ENCODE results near the gene GRID2.

The GRID2 gene

DNA sequence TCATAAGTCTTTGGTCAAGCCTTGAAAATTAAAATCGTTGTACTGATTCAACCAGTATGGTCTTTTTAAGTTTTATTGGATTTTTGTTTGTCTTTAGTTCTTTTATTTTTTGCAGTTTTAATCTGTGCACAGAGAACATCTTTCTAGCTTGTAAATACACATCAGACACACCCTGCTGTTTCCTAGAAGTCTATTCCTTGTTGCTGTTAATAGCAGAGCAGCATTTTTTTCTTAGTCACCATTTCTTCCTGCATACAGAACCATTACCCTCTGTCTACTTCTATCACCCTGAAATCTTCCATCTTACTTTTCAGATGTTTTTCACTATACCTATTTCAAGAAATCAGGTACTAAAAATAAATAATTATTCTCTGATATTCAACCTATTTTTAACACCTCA lies 375.4 kb downstream of the GRID2 start:
- no peak for DNase-seq
- H3K27ac ChIP-seq: no peak overlapping the region
- no peak overlapping the region for H3K4me3 ChIP-seq (ENCODE audit: low read depth, low read length)
- no peaks in the 10 kb centered on the region for H3K27me3 ChIP-seq (ENCODE audit: insufficient read depth, low read depth, severe bottlenecking)
- no peaks in the 10 kb centered on the region for H3K36me3 ChIP-seq
- TF ChIP-seq, protein P1, sequence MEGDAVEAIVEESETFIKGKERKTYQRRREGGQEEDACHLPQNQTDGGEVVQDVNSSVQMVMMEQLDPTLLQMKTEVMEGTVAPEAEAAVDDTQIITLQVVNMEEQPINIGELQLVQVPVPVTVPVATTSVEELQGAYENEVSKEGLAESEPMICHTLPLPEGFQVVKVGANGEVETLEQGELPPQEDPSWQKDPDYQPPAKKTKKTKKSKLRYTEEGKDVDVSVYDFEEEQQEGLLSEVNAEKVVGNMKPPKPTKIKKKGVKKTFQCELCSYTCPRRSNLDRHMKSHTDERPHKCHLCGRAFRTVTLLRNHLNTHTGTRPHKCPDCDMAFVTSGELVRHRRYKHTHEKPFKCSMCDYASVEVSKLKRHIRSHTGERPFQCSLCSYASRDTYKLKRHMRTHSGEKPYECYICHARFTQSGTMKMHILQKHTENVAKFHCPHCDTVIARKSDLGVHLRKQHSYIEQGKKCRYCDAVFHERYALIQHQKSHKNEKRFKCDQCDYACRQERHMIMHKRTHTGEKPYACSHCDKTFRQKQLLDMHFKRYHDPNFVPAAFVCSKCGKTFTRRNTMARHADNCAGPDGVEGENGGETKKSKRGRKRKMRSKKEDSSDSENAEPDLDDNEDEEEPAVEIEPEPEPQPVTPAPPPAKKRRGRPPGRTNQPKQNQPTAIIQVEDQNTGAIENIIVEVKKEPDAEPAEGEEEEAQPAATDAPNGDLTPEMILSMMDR (IDR thresholded peaks at IDR 0.05; ENCODE audit: low read depth, low read length): no peak
- H3K9me3 ChIP-seq (ENCODE audit: severe bottlenecking): no peaks in the 10 kb centered on the region

DNA sequence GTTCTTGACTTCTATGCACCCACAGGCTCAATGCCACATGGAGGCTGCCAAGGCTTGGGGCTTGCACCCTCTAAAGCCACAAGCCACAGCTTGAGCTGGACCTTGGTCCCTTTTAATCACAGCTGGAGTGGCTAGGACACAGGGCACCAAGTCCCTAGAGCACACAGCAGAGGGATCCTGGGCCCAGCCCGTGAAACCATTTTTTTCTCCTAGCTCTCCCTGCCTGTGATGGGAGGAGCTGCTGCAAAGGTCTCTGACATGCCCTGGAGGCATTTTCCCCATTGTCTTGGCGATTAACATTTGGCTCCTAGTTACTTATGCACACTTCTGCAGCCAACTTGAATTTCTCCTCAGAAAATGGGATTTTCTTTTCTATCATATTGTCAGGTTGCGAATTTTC lies 410.9 kb downstream of the GRID2 start:
- TF ChIP-seq, protein P1 (IDR thresholded peaks at IDR 0.05; ENCODE audit: low read depth, low read length): no peak
- DNase-seq: no peak
- Histone ChIP-seq H3K27ac (no peak overlapping the region), H3K4me3 (ENCODE audit: low read depth, low read length) (no peak overlapping the region), H3K36me3 (no peaks in the 10 kb centered on the region), H3K27me3 (ENCODE audit: insufficient read depth, low read depth, severe bottlenecking) (no peaks in the 10 kb centered on the region), H3K9me3 (ENCODE audit: severe bottlenecking) (no peaks in the 10 kb centered on the region)

DNA sequence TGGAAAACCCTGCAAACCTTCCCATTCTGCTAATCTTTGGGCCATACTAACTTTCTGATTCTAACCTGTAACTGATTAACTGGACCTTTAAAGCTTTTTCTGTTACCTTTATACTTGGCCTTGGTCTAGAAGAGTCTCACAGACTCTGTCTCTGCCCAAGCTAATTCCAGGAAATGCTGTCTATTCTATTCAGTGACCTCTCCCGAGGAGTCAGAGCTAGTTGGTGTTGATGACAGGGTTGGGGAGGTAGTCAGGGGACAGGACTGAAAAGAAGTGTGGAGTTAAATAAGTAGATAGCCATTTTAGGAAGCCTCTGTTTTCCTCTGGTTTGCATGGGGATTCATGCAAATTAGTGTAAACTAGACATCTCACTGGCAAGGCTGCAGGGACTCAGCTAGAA lies 429.5 kb downstream of the GRID2 start:
- no peaks in the 10 kb centered on the region for H3K36me3 ChIP-seq
- no peak overlapping the region for H3K4me3 ChIP-seq (ENCODE audit: low read depth, low read length)
- DNase-seq: no peak
- no peaks in the 10 kb centered on the region for H3K27me3 ChIP-seq (ENCODE audit: insufficient read depth, low read depth, severe bottlenecking)
- TF ChIP-seq, protein P1 (IDR thresholded peaks at IDR 0.05; ENCODE audit: low read depth, low read length): no peak
- H3K9me3 ChIP-seq (ENCODE audit: severe bottlenecking): no peaks in the 10 kb centered on the region
- no peak overlapping the region for H3K27ac ChIP-seq

DNA sequence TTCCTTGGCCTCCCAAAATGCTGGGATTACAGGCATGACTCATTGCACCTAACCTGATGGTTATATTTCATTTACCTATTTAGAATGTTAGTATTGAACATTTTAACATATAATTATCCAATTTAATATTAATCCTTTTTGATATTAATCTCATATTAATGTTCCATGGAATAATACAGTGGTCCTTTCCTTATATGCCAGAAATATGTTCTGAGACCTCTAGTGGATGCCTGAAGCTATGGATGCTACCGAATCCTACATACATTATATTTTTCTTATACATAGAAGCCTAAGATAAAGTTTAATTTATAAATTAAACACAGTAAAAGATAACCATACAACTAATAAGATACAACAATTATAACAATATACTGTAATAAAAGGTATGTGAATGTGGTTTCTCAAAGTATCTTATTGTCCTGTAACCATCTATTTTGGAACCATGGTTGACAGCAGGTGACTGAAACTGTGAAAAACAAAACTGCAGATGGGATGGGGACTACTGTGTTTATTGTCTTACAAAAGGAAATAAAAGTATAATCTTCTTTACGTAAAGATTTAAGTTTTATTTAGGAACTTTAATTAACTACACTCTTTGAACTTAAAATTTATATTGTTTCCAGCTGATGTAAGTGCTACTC lies 431.4 kb downstream of the GRID2 start:
- TF ChIP-seq, protein P1 (IDR thresholded peaks at IDR 0.05; ENCODE audit: low read depth, low read length): no peak
- Histone ChIP-seq H3K4me3 (ENCODE audit: low read depth, low read length) (no peak overlapping the region), H3K9me3 (ENCODE audit: severe bottlenecking) (no peaks in the 10 kb centered on the region), H3K36me3 (no peaks in the 10 kb centered on the region), H3K27me3 (ENCODE audit: insufficient read depth, low read depth, severe bottlenecking) (no peaks in the 10 kb centered on the region), H3K27ac (no peak overlapping the region)
- DNase-seq: no peak

DNA sequence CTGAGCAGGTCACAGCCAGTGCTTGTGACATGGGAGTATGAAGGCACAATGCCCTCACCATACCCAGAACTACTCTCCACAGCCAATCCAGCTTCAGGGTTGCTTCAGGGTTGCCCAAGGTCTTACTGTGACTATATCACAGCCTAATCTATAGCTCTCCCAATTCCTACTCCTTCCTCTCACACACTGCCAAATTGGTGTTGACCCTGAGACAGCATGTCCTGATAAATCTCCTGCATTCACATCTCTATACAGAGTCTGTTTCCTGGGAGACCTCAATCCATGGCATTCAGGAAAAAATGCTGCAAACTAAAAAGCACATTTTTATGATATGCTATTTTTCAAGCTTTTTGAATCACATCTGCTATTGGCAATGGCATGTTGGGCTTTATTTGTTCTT lies 456.7 kb downstream of the GRID2 start:
- no peaks in the 10 kb centered on the region for H3K27me3 ChIP-seq (ENCODE audit: insufficient read depth, low read depth, severe bottlenecking)
- no peaks in the 10 kb centered on the region for H3K36me3 ChIP-seq
- H3K27ac ChIP-seq: no peak overlapping the region
- H3K4me3 ChIP-seq (ENCODE audit: low read depth, low read length): no peak overlapping the region
- TF ChIP-seq, protein P1 (IDR thresholded peaks at IDR 0.05; ENCODE audit: low read depth, low read length): no peak
- no peak for DNase-seq
- no peaks in the 10 kb centered on the region for H3K9me3 ChIP-seq (ENCODE audit: severe bottlenecking)

DNA sequence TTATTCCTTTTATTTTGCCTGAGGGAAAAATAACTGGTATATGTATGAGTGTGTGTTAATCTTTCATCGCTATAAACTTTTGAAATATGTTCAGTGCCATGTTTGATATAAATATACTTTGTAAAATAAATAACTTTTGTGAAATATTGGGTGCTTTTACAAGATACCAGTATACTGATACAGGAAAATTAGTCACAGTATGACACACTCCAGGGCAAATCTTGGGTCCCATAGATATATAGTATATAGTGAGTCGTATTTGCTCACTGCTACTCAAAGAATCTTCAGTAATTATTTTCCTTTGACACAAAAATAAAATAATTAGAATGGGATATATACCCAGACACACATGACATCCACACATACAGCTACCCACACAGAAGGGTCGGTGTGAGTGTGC lies 472.3 kb downstream of the GRID2 start:
- Histone ChIP-seq H3K4me3 (ENCODE audit: low read depth, low read length) (no peak overlapping the region), H3K27me3 (ENCODE audit: insufficient read depth, low read depth, severe bottlenecking) (no peaks in the 10 kb centered on the region), H3K36me3 (no peaks in the 10 kb centered on the region), H3K9me3 (ENCODE audit: severe bottlenecking) (no peaks in the 10 kb centered on the region), H3K27ac (no peak overlapping the region)
- TF ChIP-seq, protein P1 (IDR thresholded peaks at IDR 0.05; ENCODE audit: low read depth, low read length): no peak
- no peak for DNase-seq

All from WERI-Rb-1 (cell line).